Glomerular visceral epithelial cell (primary cell): ENCODE measurements around the gene F5.
"Not testable (repeated sequence)": the region's sequence is repeated elsewhere in the genome, so short reads cannot be mapped to it uniquely, and the experiment has no call there.

ENCODE experiments used
- DNase-seq: peaks from one replicate; pipeline ENCODE4 v3.0.0-alpha.2; 2016; ENCODE audit errors: extremely low spot score

F5 gene

DNA sequence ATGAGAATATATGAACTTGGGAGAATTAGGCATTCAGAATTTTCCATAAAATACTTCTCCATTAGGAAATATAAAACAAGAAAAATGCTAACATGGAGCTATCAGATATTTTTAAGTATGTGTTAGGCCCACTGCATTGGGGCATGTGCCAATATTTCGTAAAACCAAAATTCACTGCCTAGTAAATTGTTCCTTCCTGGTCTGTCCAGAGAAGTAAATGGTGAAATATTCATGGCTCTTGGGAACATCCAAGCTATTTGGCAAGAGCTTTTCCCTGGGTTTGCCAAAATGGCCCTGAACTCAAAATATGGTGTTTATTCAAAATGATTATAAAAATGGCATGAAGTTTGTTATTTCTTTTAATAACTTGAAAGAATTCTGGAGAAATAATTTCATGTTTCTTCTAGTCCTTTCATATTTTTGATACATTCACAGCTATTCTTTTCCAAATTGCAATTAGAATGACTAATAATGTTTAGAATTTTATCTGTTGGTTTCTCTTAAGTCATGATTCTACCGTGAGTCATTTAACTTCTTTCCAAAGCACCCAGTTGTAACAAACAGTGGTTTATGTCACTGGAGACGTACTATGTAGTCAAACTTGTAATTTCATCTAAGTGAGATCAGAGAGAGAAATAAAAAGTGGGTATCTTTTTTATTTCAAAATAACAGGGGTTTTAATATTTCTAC is 74.8 kb downstream of the F5 start:
- DNase-seq, result peak; percentile 31

- DNase-seq, result no peak
Measured at GRCh38 chr1:169510060-169510459, 76.2 kb downstream of the F5 start.

DNA sequence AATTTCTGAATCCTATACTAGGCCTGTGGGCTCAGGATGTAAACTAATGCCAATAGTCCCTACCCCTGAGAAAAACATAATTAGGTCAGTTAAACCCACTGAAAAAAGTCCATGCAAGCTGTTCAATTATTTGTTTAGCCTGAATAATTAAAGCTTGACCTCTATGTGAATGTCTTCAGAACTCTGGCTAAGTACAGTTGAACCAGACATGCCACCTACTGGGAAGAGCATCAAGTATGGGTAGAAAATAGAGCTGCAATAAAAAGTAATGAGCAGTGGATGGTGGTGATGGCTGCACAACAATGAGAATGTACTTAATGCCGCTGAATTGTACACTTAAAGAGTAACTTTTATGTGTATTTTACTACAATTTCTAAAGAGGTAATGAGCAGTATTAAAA is 76.9 kb downstream of the F5 start:
- no peak for DNase-seq

DNA sequence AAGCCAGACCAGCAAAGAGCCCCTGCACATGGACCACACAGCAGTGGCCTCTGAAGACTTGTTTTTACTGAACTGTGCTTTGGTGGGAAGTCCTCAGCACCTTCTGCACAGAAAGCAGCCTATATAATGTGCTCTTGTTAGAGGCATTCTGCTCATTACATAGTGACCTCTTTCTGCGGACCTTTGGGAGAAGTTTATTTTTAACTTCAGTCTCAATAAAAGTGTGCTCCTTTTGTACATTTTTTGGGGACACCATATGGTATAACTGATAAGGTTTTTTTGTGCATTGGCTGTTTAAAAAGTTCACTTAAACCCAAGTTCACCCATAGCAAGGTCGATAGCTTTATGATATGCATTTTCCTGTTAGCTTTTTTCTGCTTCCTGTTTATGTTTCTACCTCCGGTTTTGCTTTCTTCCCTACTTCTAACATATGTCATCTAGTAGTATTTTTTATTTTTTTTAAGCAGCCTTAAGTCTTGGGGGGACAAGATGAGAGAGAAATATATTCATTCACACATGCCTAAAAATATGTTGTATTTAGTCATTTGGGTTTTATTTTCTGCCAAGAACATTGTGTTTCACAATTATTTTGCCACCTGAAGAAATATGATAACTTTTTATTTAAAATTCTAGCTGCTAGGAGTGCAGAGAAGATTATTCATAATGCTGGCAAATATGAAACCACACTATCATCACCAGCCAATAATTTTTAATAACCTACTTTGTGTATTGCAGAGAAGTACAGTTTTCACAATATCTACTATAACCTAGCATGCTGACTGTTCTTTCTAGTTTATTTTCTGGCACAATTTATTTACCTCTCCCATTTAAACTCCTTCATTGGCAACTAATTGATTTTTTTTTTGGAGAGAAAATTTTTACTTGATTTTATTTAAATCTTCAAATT is 77.6 kb downstream of the F5 start:
- DNase-seq, result no peak

- DNase-seq, result no peak
Measured at GRCh38 chr1:169507413-169507812, 78.9 kb downstream of the F5 start.

DNA sequence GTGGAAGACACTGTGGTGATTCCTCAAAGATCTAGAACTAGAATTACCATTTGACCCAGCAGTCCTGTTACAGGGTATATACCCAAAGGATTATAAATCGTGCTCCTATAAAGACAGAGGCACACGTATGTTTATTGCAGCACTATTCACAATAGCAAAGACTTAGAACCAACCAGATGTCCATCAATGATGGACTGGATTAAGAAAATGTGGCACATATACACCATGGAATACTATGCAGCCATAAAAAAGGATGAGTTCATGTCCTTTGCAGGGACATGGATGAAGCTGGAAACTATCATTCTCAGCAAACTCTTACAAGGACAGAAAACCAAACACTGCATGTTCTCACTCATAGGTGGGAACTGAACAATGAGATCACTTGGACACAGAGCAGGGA is 82.7 kb downstream of the F5 start:
- DNase-seq, result not testable (repeated sequence)

- no peak for DNase-seq
Measured at GRCh38 chr1:169499807-169500206, 86.5 kb downstream of the F5 start.

GRCh38 chr1:169497317-169497716 is 89.0 kb downstream of the F5 start:
- DNase-seq, result no peak

DNA sequence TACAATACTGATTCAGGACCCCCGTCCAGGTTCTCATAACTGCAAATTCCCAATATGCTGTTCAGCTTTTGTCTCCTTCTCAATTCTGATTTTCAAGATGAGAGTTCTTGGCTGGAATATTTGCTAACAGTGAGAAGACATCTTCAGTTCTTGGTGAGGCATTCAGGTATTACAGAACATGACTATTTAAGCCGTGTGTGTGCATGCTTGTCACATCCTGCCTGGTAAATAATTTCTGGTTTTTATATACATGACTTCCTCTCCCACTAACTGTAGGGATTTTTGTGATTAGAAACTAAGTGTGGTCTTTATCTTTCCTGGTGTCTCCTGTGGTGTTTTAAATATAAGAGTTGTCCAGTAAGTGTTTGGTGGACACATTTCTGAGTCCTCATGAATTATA is 90.4 kb downstream of the F5 start:
- peak; percentile 20 for DNase-seq

- no peak for DNase-seq
Measured at GRCh38 chr1:169495046-169495775, 91.1 kb downstream of the F5 start.

GRCh38 chr1:169494343-169494742 is 91.9 kb downstream of the F5 start:
- DNase-seq, result no peak

DNA sequence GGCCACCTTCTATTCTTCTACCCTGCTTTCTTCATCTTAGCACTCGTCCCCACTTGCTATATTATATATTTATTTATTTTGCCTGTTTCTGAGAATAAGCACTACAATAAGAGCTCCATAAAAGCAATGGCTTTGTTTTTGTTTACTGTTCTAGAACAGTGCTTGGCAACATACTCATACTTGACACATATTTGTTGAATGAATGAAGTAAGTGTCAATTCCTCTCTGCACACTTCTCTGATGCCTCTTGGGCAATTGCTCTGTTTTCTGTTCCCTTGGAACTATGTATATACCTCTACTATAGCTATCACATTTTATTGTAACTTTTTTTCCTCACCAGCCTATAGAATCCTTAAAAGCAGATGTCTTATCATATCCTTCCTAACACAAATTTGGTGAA is 93.0 kb downstream of the F5 start:
- DNase-seq, result no peak

GRCh38 chr1:169491845-169492281 is 94.4 kb downstream of the F5 start:
- DNase-seq, result no peak

- DNase-seq, result no peak
Measured at GRCh38 chr1:169488157-169488556, 98.1 kb downstream of the F5 start.

GRCh38 chr1:169487561-169487960 is 98.7 kb downstream of the F5 start:
- DNase-seq, result peak; percentile 27

DNA sequence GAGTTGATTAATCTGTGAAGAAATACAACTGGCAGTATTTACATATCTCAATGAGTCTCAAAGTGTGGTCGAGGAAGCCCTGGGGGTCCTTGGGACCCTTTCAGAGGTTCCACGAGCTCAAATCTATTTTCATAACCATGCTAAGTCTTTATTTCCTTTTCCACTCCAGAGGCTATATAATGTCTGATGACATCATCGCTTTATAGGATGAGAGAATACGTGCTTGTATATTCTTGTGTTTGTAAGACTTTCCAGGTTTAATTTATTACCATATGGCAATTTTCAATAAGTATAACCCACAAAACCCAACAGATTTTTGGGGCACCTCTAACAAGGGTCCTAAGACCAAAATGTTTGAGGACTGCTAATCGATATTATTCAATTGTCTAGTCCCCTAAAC is 99.1 kb downstream of the F5 start:
- DNase-seq, result no peak

DNA sequence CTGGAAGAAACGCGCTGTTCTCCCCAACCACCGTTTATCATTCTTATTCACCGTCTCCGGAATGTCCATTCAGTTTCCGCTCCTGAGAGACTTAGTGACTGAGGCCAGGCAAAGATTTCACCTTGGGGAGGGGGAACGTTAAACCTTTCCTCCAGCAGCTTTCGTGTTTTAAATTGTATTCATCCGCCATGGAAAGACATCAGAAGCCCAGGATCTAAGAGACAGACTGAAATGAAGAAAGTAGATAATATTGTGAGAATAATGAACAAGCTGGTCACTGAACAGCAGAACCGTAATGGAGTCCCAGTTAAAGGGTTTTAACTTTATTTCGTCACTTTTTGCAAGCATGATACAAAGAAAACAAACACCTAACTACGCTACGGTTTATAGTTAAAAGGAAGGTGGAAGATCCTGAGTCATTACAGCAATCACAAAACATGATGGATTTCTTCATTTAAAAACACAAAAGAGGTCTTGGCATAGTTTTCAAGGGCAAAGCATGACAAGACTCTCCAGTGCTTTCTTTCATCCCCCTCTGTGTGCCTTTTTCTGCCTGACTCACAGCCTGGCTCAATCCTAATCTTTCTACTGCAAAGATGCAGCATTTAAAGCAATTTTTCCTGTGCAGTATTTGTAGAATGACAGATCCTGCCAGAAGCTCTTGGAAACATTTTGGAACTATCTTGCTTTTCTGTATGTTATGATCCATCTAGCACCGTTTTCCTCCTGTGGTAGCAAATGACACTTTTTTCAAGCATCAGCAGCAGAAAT is 99.8 kb downstream of the F5 start:
- DNase-seq, result peak; percentile 13

- peak; percentile 100 for DNase-seq
Measured at GRCh38 chr1:169485431-169486280, 100.6 kb downstream of the F5 start, which contains the start of gene SLC19A2. Gene SLC19A2 (minus strand): TSS chr1:169485944. CDS start chr1:169485766, 178 bp downstream.

GRCh38 chr1:169484683-169485430 is 101.4 kb downstream of the F5 start:
- DNase-seq, result peak; percentile 41

DNA sequence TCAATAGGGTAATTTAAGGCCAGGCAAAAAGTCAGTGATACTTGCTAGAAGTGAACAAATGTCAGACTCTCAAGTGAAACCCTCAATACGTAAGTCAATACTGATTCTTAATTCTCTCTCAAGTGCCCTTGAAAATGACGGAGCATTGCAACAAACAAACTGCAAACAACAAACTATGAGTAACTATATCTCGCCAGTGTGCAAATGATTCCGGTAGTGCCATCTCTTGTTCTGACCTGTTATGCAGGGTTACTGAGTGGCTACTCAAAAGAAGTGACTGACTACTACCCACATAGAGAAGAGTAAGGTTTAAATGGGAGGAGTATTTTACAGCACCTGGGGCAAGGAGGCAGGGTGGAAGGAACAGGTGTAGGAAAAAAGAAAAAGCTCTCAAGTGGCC is 102.2 kb downstream of the F5 start:
- no peak for DNase-seq
